K562 (cell line): ENCODE data around the gene HOXA11.

Experiments
- ERF ChIP-seq: fragments of 450-650 bp; formaldehyde crosslinking; IDR thresholded peaks from 2 replicates; pipeline ENCODE4 v1.4.0; 2020; ENCODE audit warnings: mild to moderate bottlenecking, mixed read lengths
- NRF1 ChIP-seq, 2 experiments: fragments of 450-650 bp; IDR thresholded peaks in 1 of 2; conservative IDR thresholded peaks in 1 of 2; 2 replicates each; pipeline ENCODE4 v1.6.1; 2014; ENCODE audit warnings: mild to moderate bottlenecking in 2 of 2
- TF ChIP-seq, protein P1 (sequence below), 3 experiments: IDR thresholded peaks in 2 of 3; conservative IDR thresholded peaks in 1 of 3; 2 replicates each; pipeline ENCODE4 v1.5.1; 2011 to 2012; ENCODE audit warnings: low read length in 3 of 3, mild to moderate bottlenecking in 3 of 3, control low read depth in 2 of 3, improper control_type of control experiment in 1 of 3, inconsistent platforms in 1 of 3, low read depth in 1 of 3, mixed read lengths in 1 of 3, moderate library complexity in 1 of 3; ENCODE audit not compliant: insufficient read depth in 2 of 3
- TF ChIP-seq, protein P2 (sequence below): sonication (generic); formaldehyde crosslinking; IDR thresholded peaks from 2 replicates; pipeline ENCODE4 v1.8.0; 2023; ENCODE audit warnings: missing genetic modification reagents, mild to moderate bottlenecking, borderline replicate concordance

DNA sequence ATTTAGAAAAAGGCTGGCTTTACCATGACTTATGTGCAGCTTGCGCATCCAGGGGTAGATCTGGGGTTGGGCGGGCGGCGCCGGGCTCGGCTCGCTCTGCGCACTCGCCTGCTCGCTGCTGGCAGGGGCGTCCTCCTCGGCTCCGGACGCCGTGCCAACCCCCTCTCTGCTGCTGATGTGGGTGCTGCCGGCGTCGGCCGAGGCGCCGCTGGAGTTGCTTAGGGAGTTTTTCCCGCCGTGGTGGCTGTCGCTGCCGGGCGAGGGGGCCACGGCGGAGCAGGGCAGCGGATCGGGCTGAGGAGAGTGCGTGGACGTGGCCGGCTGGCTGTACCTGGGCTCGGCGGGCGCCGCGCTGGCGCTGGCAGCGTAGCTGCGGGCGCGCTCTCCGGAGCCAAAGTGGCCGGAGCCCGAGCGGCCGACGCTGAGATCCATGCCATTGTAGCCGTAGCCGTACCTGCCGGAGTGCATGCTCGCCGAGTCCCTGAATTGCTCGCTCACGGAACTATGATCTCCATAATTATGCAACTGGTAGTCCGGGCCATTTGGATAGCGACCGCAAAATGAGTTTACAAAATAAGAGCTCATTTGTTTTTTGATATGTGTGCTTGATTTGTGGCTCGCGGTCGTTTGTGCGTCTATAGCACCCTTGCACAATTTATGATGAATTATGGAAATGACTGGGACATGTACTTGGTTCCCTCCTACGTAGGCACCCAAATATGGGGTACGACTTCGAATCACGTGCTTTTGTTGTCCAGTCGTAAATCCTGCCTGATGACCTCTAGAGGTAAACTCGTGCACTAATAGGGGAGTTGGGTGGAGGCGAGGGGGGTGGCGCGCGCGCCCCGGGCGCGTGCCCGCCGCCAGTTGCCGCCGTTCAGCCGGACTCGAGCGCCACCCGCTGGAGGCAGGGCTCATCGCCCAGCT, 41.7 kb downstream of the HOXA11 start, which contains the start of gene HOXA5:
- TF ChIP-seq, protein P1, sequence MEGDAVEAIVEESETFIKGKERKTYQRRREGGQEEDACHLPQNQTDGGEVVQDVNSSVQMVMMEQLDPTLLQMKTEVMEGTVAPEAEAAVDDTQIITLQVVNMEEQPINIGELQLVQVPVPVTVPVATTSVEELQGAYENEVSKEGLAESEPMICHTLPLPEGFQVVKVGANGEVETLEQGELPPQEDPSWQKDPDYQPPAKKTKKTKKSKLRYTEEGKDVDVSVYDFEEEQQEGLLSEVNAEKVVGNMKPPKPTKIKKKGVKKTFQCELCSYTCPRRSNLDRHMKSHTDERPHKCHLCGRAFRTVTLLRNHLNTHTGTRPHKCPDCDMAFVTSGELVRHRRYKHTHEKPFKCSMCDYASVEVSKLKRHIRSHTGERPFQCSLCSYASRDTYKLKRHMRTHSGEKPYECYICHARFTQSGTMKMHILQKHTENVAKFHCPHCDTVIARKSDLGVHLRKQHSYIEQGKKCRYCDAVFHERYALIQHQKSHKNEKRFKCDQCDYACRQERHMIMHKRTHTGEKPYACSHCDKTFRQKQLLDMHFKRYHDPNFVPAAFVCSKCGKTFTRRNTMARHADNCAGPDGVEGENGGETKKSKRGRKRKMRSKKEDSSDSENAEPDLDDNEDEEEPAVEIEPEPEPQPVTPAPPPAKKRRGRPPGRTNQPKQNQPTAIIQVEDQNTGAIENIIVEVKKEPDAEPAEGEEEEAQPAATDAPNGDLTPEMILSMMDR (IDR thresholded peaks at IDR 0.05 in 2 of 3, conservative IDR thresholded peaks at IDR 0.05 in 1 of 3; ENCODE audit: insufficient read depth in 2 of 3, low read depth in 1 of 3, low read length in 3 of 3): no peak
- no peak for TF ChIP-seq ERF (CRISPR knock-in tag)
- TF ChIP-seq NRF1 (conservative IDR thresholded peaks at IDR 0.05 in 1 of 2, IDR thresholded peaks at IDR 0.05 in 1 of 2): no peak
- TF ChIP-seq, protein P2, sequence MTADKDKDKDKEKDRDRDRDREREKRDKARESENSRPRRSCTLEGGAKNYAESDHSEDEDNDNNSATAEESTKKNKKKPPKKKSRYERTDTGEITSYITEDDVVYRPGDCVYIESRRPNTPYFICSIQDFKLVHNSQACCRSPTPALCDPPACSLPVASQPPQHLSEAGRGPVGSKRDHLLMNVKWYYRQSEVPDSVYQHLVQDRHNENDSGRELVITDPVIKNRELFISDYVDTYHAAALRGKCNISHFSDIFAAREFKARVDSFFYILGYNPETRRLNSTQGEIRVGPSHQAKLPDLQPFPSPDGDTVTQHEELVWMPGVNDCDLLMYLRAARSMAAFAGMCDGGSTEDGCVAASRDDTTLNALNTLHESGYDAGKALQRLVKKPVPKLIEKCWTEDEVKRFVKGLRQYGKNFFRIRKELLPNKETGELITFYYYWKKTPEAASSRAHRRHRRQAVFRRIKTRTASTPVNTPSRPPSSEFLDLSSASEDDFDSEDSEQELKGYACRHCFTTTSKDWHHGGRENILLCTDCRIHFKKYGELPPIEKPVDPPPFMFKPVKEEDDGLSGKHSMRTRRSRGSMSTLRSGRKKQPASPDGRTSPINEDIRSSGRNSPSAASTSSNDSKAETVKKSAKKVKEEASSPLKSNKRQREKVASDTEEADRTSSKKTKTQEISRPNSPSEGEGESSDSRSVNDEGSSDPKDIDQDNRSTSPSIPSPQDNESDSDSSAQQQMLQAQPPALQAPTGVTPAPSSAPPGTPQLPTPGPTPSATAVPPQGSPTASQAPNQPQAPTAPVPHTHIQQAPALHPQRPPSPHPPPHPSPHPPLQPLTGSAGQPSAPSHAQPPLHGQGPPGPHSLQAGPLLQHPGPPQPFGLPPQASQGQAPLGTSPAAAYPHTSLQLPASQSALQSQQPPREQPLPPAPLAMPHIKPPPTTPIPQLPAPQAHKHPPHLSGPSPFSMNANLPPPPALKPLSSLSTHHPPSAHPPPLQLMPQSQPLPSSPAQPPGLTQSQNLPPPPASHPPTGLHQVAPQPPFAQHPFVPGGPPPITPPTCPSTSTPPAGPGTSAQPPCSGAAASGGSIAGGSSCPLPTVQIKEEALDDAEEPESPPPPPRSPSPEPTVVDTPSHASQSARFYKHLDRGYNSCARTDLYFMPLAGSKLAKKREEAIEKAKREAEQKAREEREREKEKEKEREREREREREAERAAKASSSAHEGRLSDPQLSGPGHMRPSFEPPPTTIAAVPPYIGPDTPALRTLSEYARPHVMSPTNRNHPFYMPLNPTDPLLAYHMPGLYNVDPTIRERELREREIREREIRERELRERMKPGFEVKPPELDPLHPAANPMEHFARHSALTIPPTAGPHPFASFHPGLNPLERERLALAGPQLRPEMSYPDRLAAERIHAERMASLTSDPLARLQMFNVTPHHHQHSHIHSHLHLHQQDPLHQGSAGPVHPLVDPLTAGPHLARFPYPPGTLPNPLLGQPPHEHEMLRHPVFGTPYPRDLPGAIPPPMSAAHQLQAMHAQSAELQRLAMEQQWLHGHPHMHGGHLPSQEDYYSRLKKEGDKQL: no peak
